CD4-positive, alpha-beta T cell treated with Interleukin-6 for 4 hours (primary cell): ENCODE data around the gene SSX2B.
"Not testable (repeated sequence)": the region's sequence is repeated elsewhere in the genome, so short reads cannot be mapped to it uniquely, and the experiment has no call there.

Source experiments
- DNase-seq: peaks from one replicate; pipeline ENCODE4 v3.0.0-alpha.2; 2020; ENCODE audit warnings: mixed read lengths

SSX2B gene

DNA sequence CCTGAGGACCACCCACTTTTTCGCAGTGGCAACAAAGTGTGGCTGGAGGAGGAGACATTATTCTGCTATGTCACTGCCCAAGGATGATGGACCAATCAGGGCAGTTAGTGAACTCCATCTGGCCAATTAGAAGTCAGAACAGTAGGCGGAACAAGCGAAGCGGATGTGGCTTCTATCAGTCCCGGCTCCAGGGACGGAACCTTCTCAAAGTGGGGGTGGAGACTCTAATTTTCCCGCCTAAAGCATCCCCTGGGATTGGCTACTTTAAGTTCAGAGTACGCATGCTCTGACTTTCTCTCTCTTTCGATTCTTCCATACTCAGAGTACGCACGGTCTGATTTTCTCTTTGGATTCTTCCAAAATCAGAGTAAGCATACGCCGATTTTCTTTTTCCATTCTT lies at the start of gene SSX2B:
Gene SSX2B, plus strand, starts transcription at position 301 of the 400 bp plus-strand sequence. CDS start 1,429 bp downstream, outside the sequence.
- not testable (repeated sequence) for DNase-seq

- not testable (repeated sequence) for DNase-seq
Observed at GRCh38 chrX:52707078-52707477, 44.0 kb upstream of the SSX2B start, which contains the start of gene SSX2. Gene SSX2, minus strand, starts transcription at chrX:52707178. Its CDS starts 1,429 bp downstream, at chrX:52705749.

- DNase-seq: not testable (repeated sequence)
Observed at GRCh38 chrX:52765983-52766382, 14.9 kb downstream of the SSX2B start.

DNA sequence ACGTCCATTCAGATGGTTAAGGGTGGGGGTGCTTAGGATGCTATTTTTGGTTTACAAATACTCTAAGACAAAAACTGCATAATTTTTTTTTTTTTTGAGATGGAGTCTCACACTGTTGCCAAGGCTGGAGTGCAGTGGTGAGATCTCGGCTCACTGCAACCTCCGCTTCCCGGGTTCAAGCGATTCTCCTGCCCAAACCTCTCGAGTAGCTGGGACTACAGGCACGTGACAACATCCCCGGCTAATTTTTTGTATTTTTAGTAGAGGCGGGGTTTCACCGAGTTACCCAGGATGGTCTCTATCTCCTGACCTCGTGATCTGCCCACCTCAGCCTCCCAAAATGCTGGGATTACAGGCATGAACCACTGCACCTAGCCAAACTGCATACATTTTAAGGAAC lies 22.5 kb downstream of the SSX2B start:
- not testable (repeated sequence) for DNase-seq

DNA sequence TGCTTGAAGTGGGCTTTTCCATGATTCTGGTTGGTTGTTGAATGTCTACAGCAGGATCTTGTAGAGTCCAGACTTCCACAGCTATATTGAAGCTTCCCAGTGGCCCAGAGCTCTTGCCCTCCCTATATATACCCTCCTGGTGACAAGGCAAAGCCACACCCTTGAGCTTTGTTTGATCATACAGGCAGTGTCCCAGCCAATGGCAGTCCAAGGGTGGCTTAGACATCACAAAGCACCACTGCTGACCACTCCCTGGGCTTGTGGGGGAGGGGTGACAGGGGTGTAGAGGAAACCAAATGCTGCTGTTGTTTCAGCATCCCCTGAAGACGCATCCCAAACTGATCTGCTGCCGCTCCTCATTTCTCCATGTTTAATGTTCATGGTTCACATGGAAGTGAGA lies 46.3 kb downstream of the SSX2B start, which contains the start of gene SPANXN5:
Gene SPANXN5, minus strand, starts transcription at position 101 of the 400 bp plus-strand sequence. Its CDS starts 79 bp downstream, at position 22.
- DNase-seq: not testable (repeated sequence)

DNA sequence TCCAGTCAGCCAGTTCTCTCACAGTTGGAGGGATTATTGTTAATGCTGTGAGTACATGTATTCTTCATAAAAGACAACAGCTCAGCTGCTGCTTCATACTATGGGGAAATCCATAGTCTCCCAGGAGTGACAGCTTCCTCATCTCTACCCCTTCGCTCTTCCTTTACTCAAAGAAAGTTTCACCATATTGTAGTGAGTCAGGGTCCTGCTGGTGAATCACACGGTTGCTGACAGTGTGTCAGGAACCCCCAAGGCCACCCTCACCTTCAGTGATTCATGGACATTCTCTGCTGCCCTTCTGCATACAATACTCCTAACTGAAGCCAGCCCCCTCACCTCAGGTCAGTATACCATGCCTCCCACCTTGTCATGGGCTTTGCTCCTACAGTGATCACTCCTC lies 53.8 kb downstream of the SSX2B start:
- DNase-seq: not testable (repeated sequence)
